ENCODE results near the gene ADRA2C.

Gene ADRA2C

GRCh38 chr4:3762753-3763549 lies 3.2 kb upstream of the ADRA2C start:
- DNase-seq, result no peak

- no peak for DNase-seq
These were observed 732 bp upstream of the ADRA2C start for GRCh38 chr4:3765271-3766035.

GRCh38 chr4:3766785-3767569 lies 792 bp downstream of the ADRA2C start:
- no peak for DNase-seq

- no peak for DNase-seq
These were observed 1.5 kb downstream of the ADRA2C start for GRCh38 chr4:3767570-3768288.

GRCh38 chr4:3768842-3769641 lies 2.9 kb downstream of the ADRA2C start:
- DNase-seq, result no peak

GRCh38 chr4:3769642-3770184 lies 3.5 kb downstream of the ADRA2C start:
- no peak for DNase-seq

- DNase-seq, result no peak
These were observed 4.4 kb downstream of the ADRA2C start for GRCh38 chr4:3770323-3771163.

- DNase-seq, result no peak
These were observed 5.1 kb downstream of the ADRA2C start for GRCh38 chr4:3771164-3771809.

- DNase-seq, result no peak
These were observed 5.8 kb downstream of the ADRA2C start for GRCh38 chr4:3771939-3772495.

- no peak for DNase-seq
These were observed 6.4 kb downstream of the ADRA2C start for GRCh38 chr4:3772632-3773031.

- DNase-seq, result no peak
These were observed 7.4 kb downstream of the ADRA2C start for GRCh38 chr4:3773552-3774001.

GRCh38 chr4:3774253-3774883 lies 8.2 kb downstream of the ADRA2C start:
- DNase-seq, result no peak

GRCh38 chr4:3775005-3775404 lies 8.8 kb downstream of the ADRA2C start:
- no peak for DNase-seq

- DNase-seq, result no peak
These were observed 9.4 kb downstream of the ADRA2C start for GRCh38 chr4:3775576-3775975.

GRCh38 chr4:3776166-3777032 lies 10.2 kb downstream of the ADRA2C start:
- DNase-seq, result no peak

- DNase-seq, result no peak
These were observed 10.8 kb downstream of the ADRA2C start for GRCh38 chr4:3777033-3777390.

- no peak for DNase-seq
These were observed 11.5 kb downstream of the ADRA2C start for GRCh38 chr4:3777669-3778068.

GRCh38 chr4:3779509-3779908 lies 13.3 kb downstream of the ADRA2C start:
- no peak for DNase-seq
